Fibroblast of skin of left biceps (primary cell): ENCODE data around the gene F9.

ENCODE experiments used
- DNase-seq, 2 experiments: peaks; one replicate each; pipeline ENCODE4 v3.0.0-alpha.2; 2013; ENCODE audit warnings: low read depth in 2 of 2

F9 gene

GRCh38 chrX:139600105-139600504 is 69.6 kb downstream of the F9 start:
- DNase-seq, result no peak
